ENCODE measurements around the gene PIK3CB. TPM values are rescaled to one million over a fixed set of nuclear protein-coding genes. Genes with fewer than 3 reads are reported as not detected.
"Not testable (repeated sequence)": the region's sequence is repeated elsewhere in the genome, so short reads cannot be mapped to it uniquely, and the experiment has no call there.

PIK3CB gene
- total RNA-seq, 2 experiments from 2014 or later: 23.0 to 26.4 TPM

DNA sequence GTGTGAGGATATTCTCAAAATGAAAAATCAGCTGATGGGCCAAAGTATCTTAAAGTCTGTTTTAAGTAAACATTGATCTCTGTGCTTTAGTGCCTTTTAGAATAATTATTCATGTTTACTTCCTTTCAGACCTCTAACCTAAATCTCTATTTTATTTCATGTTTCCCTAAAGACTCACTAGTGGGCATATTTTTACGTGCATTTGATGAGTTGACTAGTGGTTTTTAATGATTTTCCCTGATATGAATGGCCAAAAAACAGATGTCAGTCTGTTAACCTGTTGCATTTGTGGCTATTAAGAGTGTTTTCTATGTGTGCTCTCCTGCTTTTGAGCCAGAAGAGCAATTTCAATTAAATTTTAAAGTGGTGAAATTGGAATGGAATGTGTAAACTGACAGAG, 219.3 kb downstream of the PIK3CB start:
- CTCF ChIA-PET: no interaction called here
- TF ChIP-seq, protein P1, sequence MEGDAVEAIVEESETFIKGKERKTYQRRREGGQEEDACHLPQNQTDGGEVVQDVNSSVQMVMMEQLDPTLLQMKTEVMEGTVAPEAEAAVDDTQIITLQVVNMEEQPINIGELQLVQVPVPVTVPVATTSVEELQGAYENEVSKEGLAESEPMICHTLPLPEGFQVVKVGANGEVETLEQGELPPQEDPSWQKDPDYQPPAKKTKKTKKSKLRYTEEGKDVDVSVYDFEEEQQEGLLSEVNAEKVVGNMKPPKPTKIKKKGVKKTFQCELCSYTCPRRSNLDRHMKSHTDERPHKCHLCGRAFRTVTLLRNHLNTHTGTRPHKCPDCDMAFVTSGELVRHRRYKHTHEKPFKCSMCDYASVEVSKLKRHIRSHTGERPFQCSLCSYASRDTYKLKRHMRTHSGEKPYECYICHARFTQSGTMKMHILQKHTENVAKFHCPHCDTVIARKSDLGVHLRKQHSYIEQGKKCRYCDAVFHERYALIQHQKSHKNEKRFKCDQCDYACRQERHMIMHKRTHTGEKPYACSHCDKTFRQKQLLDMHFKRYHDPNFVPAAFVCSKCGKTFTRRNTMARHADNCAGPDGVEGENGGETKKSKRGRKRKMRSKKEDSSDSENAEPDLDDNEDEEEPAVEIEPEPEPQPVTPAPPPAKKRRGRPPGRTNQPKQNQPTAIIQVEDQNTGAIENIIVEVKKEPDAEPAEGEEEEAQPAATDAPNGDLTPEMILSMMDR (IDR thresholded peaks at IDR 0.05): no peak
- Mint-ChIP-seq H3K27ac (no peak overlapping the region), H3K4me3 (no peak overlapping the region), H3K9me3 (no peaks in the 10 kb centered on the region), H3K27me3 (no peaks in the 10 kb centered on the region), H3K36me3 (ENCODE audit: low read depth) (peaks cover 4% of the 10 kb centered on the region), H3K4me1 (ENCODE audit: low read depth) (peaks cover 4% of the 10 kb centered on the region)
- POLR2A ChIA-PET: no interaction called here
- Histone ChIP-seq H3K4me1 (ENCODE audit: insufficient read depth, low read length) (no peaks in the 10 kb centered on the region), H3K36me3 (ENCODE audit: insufficient read depth, low read length) (no peaks in the 10 kb centered on the region), H3K27me3 (ENCODE audit: control insufficient read depth in 1 of 2, insufficient read depth in 2 of 2, low read length in 2 of 2) (no peaks in the 10 kb centered on the region), H3K9me3 (ENCODE audit: control insufficient read depth in 1 of 2, insufficient read depth in 1 of 2, low read length in 2 of 2) (no peaks in the 10 kb centered on the region), H3K4me3 (ENCODE audit: low read length) (no peak overlapping the region), H3K27ac (ENCODE audit: low read depth in 1 of 2, low read length in 2 of 2) (no peak overlapping the region)
- intact Hi-C loops (cut with DNase I, micrococcal nuclease): no loop called here
- DNase-seq: no peak
- no peak for ATAC-seq (ENCODE audit: poor library complexity)

DNA sequence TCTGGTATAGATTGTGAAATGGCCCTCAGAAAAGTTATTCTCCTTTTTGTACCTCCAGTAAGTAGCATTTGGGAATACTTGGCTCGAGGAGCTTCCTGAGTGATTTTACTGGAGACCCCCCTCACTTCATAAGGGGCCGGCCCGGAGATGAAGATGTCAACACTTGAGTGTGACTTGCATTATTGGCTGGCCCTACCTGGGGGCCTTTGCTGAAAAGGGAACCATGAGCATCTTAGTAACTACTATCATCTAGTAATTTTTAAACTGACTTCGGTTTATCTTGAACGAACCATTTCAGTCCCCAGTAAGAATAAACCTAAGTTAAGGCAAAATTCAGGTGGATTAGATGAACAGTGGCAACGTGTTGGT, 224.8 kb downstream of the PIK3CB start:
- no peak for ATAC-seq (ENCODE audit: poor library complexity)

DNA sequence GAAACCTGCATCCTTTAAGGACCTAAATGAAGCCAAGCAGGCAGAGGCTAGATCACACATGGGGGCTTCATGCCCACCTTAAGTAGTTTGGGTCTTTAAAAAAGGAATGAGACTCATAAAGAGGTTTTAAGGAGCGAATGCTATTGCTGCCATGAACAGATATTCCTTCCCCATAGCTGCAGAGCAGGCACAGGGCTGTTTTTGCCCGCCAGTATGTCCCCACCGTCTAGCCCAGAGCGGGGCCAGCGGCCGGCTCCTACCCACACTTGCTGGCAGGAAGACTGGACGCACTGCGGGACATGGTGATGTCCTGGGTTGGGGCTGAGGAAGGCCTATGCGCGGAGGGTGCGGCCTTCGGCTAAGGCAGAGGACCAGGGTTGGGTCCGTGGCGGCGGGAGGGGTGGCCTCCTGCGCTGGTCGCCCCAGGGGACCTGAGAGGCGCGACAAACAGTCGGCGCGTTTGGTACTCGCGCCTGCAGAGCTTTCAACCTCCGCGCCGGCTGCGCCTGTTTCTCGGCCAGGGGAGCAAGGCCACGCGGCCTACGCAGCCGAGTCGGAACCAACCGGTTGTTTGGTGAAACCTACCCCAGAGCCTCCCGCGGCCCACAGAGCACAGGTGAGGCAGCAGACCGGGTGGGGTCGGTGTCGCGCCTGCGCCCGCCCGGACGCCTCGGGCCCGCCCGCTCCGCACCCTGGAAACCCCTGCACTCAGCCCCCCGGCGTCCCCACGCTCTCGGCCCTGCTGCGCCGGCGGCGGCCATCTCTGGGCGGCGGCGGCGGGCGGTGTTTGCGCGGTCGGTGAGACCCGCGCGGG, 226.2 kb downstream of the PIK3CB start, which contains the start of gene FAIM:
Gene FAIM (plus strand): TSS at position 450 of the 814 bp plus-strand sequence. CDS start 10,956 bp downstream, outside the sequence.
- Histone ChIP-seq H3K27me3 (ENCODE audit: control insufficient read depth in 1 of 2, insufficient read depth in 2 of 2, low read length in 2 of 2) (no peaks in the 10 kb centered on the region), H3K4me1 (ENCODE audit: insufficient read depth, low read length) (peaks cover 15% of the 10 kb centered on the region), H3K4me3 (ENCODE audit: low read length) (peak within 1 kb of the TSS; percentile 70), H3K36me3 (ENCODE audit: insufficient read depth, low read length) (no peaks in the 10 kb centered on the region), H3K9me3 (ENCODE audit: control insufficient read depth in 1 of 2, insufficient read depth in 1 of 2, low read length in 2 of 2) (no peaks in the 10 kb centered on the region), H3K27ac (ENCODE audit: low read depth in 1 of 2, low read length in 2 of 2) (peak within 1 kb of the TSS; percentile 56 to 75)
- H3K4me1 Mint-ChIP-seq (ENCODE audit: low read depth): peaks cover 22% of the 10 kb centered on the region
- POLR2A ChIA-PET: interaction anchor here (0.7 to 4.9 kb wide), 7 partner anchors 8 to 315 kb away, joined by 3 to 75 read pairs (median 5); partner anchors contain the start of gene CEP70
- DNase-seq (peak; percentile 43 to 81 (median 60)), ATAC-seq (ENCODE audit: poor library complexity) (peak; percentile 70)
- H3K4me3 Mint-ChIP-seq: peak within 1 kb of the TSS; percentile 94
- peaks cover 2% of the 10 kb centered on the region for H3K9me3 Mint-ChIP-seq
- H3K27me3 Mint-ChIP-seq: peaks cover 6% of the 10 kb centered on the region
- TF ChIP-seq, protein P1 (IDR thresholded peaks at IDR 0.05): no peak
- intact Hi-C loops (cut with DNase I, micrococcal nuclease): loop anchor here (2.0 to 5.0 kb wide), 2 partner anchors 14 to 229 kb away; partner anchors contain the start of gene CEP70 (in 2 of the 2)
- H3K36me3 Mint-ChIP-seq (ENCODE audit: low read depth): peaks cover 33% of the 10 kb centered on the region
- peak within 1 kb of the TSS; percentile 98 for H3K27ac Mint-ChIP-seq
- CTCF ChIA-PET: interaction anchor here (0.6 to 1.3 kb wide), 4 partner anchors 14 to 315 kb away, joined by 3 to 4 read pairs (median 4); partner anchors contain the start of gene CEP70

More for the DNA sequence above, 224.8 kb downstream of the PIK3CB start:
- Mint-ChIP-seq H3K9me3 (peaks cover 2% of the 10 kb centered on the region), H3K4me3 (peak overlapping the region; percentile 94), H3K36me3 (ENCODE audit: low read depth) (peaks cover 27% of the 10 kb centered on the region), H3K4me1 (ENCODE audit: low read depth) (peaks cover 22% of the 10 kb centered on the region), H3K27me3 (peaks cover 6% of the 10 kb centered on the region), H3K27ac (peak overlapping the region; percentile 98)
- Histone ChIP-seq H3K9me3 (ENCODE audit: control insufficient read depth in 1 of 2, insufficient read depth in 1 of 2, low read length in 2 of 2) (no peaks in the 10 kb centered on the region), H3K36me3 (ENCODE audit: insufficient read depth, low read length) (no peaks in the 10 kb centered on the region), H3K27ac (ENCODE audit: low read depth in 1 of 2, low read length in 2 of 2) (peak overlapping the region in 1 of 2 donors; percentile 45), H3K27me3 (ENCODE audit: control insufficient read depth in 1 of 2, insufficient read depth in 2 of 2, low read length in 2 of 2) (no peaks in the 10 kb centered on the region), H3K4me1 (ENCODE audit: insufficient read depth, low read length) (peaks cover 15% of the 10 kb centered on the region), H3K4me3 (ENCODE audit: low read length) (peak overlapping the region; percentile 70)
- ChIA-PET CTCF (interaction anchor here (1.7 kb wide), 1 partner anchor 15 kb away, joined by 6 read pairs; the partner anchor contains the start of gene CEP70), POLR2A (interaction anchor here (0.7 to 4.9 kb wide), 5 partner anchors 15 to 313 kb away, joined by 3 to 75 read pairs (median 5); partner anchors contain the start of gene CEP70)
- intact Hi-C loops (cut with DNase I, micrococcal nuclease): loop anchor here (2.0 to 5.0 kb wide), 2 partner anchors 15 to 227 kb away; partner anchors contain the start of gene CEP70 (in 2 of the 2)
- TF ChIP-seq, protein P1 (IDR thresholded peaks at IDR 0.05): no peak
- DNase-seq: no peak

DNA sequence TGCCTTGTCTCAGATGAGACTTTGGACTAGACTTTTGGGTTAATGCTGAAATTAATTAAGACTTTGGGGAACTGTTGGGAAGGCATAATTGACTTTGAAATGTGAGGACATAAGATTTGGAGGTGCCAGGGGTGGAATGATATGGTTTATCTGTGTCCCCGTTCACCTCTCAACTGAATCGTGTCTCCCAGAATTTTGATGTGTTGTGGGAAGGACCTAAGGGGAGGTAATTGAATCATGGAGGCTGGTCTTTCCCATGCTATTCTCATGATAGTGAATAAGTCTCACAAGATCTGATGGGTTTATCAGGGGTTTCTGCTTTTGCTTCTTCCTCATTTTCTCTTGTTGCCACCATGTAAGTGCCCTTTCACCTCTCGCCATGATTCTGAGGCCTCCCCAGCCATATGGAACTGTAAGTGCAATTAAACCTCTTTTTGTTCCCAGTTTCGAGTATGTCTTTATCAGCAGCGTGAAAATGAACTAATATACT, 230.6 kb downstream of the PIK3CB start:
- H3K36me3 ChIP-seq (ENCODE audit: insufficient read depth, low read length); H3K27ac ChIP-seq (ENCODE audit: low read depth in 1 of 2, low read length in 2 of 2); H3K4me1 Mint-ChIP-seq (ENCODE audit: low read depth); DNase-seq; H3K27me3 ChIP-seq (ENCODE audit: control insufficient read depth in 1 of 2, insufficient read depth in 2 of 2, low read length in 2 of 2); H3K4me3 ChIP-seq (ENCODE audit: low read length); H3K27me3 Mint-ChIP-seq; H3K27ac Mint-ChIP-seq; H3K9me3 Mint-ChIP-seq; ATAC-seq (ENCODE audit: poor library complexity); intact Hi-C loops (cut with DNase I, micrococcal nuclease); POLR2A ChIA-PET; H3K4me3 Mint-ChIP-seq; H3K4me1 ChIP-seq (ENCODE audit: insufficient read depth, low read length): not testable (repeated sequence)
- peaks cover 0 to 10% of the 10 kb centered on the region in 2 experiments for H3K9me3 ChIP-seq (ENCODE audit: control insufficient read depth in 1 of 2, insufficient read depth in 1 of 2, low read length in 2 of 2)
- CTCF ChIA-PET: interaction anchor here (1.3 kb wide), 1 partner anchor 311 kb away, joined by 4 read pairs; no protein-coding TSS in a partner anchor
- H3K36me3 Mint-ChIP-seq (ENCODE audit: low read depth): peaks cover 17% of the 10 kb centered on the region
